A549 (cell line): ENCODE data around the gene FAM83G.

Experiments
- CTCF ChIP-seq: fragments of >200 bp; sonication (Bioruptor Twin); formaldehyde crosslinking; IDR thresholded peaks from 3 replicates; pipeline ENCODE4 v1.5.1; 2016
- MYC ChIP-seq: IDR thresholded peaks from 2 replicates; pipeline ENCODE4 v1.6.1; 2012; ENCODE audit warnings: mild to moderate bottlenecking, inconsistent platforms, low read length, improper control_type of control experiment, borderline replicate concordance
- RCOR1 ChIP-seq: fragments of 150-350 bp; IDR thresholded peaks from 2 replicates; pipeline ENCODE4 v1.6.1; 2014; ENCODE audit warnings: antibody characterized with exemption, low read length, low read depth

- no peak for TF ChIP-seq CTCF
- no peak for TF ChIP-seq RCOR1
- TF ChIP-seq MYC, result no peak
These were observed 79.4 kb downstream of the FAM83G start for GRCh38 chr17:18925187-18925586.
